EL (cell line): ENCODE data around the gene ZNF407.

Experiments used
- DNase-seq: peaks from one replicate; pipeline ENCODE4 v3.0.0-alpha.2; 2016

Gene ZNF407

GRCh38 chr18:74834424-74835309 lies 237.0 kb downstream of the ZNF407 start:
- no peak for DNase-seq

GRCh38 chr18:74836296-74837139 lies 238.8 kb downstream of the ZNF407 start:
- peak; percentile 52 for DNase-seq

GRCh38 chr18:74840492-74841167 lies 243.0 kb downstream of the ZNF407 start:
- peak; percentile 84 for DNase-seq

- DNase-seq: no peak
These were observed 243.6 kb downstream of the ZNF407 start for GRCh38 chr18:74841248-74841647.

GRCh38 chr18:74849301-74849700 lies 251.6 kb downstream of the ZNF407 start:
- DNase-seq: no peak

- no peak for DNase-seq
These were observed 258.8 kb downstream of the ZNF407 start for GRCh38 chr18:74856434-74856833.

GRCh38 chr18:74856928-74857327 lies 259.3 kb downstream of the ZNF407 start:
- no peak for DNase-seq

GRCh38 chr18:74857901-74858300 lies 260.2 kb downstream of the ZNF407 start:
- no peak for DNase-seq

GRCh38 chr18:74861154-74861553 lies 263.5 kb downstream of the ZNF407 start:
- DNase-seq: peak; percentile 12

GRCh38 chr18:74862094-74862493 lies 264.4 kb downstream of the ZNF407 start:
- no peak for DNase-seq

- no peak for DNase-seq
These were observed 268.9 kb downstream of the ZNF407 start for GRCh38 chr18:74866577-74866976.

GRCh38 chr18:74868461-74868860 lies 270.8 kb downstream of the ZNF407 start:
- no peak for DNase-seq

GRCh38 chr18:74869904-74870863 lies 272.5 kb downstream of the ZNF407 start:
- DNase-seq: peak; percentile 4

- no peak for DNase-seq
These were observed 273.3 kb downstream of the ZNF407 start for GRCh38 chr18:74870950-74871349.

- DNase-seq: no peak
These were observed 276.0 kb downstream of the ZNF407 start for GRCh38 chr18:74873629-74874028.

GRCh38 chr18:74874351-74874750 lies 276.7 kb downstream of the ZNF407 start:
- no peak for DNase-seq

- DNase-seq: no peak
These were observed 279.1 kb downstream of the ZNF407 start for GRCh38 chr18:74876630-74877243.

GRCh38 chr18:74878267-74878666 lies 280.6 kb downstream of the ZNF407 start:
- DNase-seq: no peak

GRCh38 chr18:74880706-74881278 lies 283.1 kb downstream of the ZNF407 start:
- DNase-seq: no peak

- DNase-seq: no peak
These were observed 294.5 kb downstream of the ZNF407 start for GRCh38 chr18:74892066-74892627.

GRCh38 chr18:74895686-74896085 lies 298.0 kb downstream of the ZNF407 start:
- DNase-seq: peak; percentile 21
